A673 (cell line): ENCODE data around the gene TRPM8. TPM values are rescaled to one million over a fixed set of nuclear protein-coding genes. Genes with fewer than 3 reads are reported as not detected.

ENCODE experiments used
- BruUV-seq: library from RNA; stranded (reverse); fragments of 400-500 nt; replicated peaks from 2 replicates; lab custom pipeline; 2021; lab: Mats Ljungman, UMichigan
- CTCF ChIA-PET: fragments of 300-600 bp; sonication (Branson Sonifier 250); formaldehyde crosslinking; loops from one replicate; lab custom pipeline; 2022; ENCODE audit warnings: antibody characterized with exemption; lab: Charles Lee
- POLR2A ChIA-PET: fragments of 300-600 bp; sonication (Branson Sonifier 250); formaldehyde crosslinking; loops from one replicate; lab custom pipeline; 2022; ENCODE audit warnings: antibody characterized with exemption; ENCODE audit not compliant: low non-redundant PET; lab: Charles Lee
- DNase-seq: peaks from one replicate; pipeline ENCODE4 v3.0.0-alpha.2; 2015; ENCODE audit warnings: low spot score
- H3K27ac ChIP-seq: fragments of 200-600 bp; sonication (generic); 2 replicates; pipeline ENCODE4 v1.5.1; 2016; ENCODE audit warnings: mixed run types, low read depth, mild to moderate bottlenecking, mixed read lengths, antibody characterized with exemption, low read length; ENCODE audit not compliant: poor library complexity, severe bottlenecking
- H3K27me3 ChIP-seq: fragments of 200-600 bp; sonication (generic); replicated peaks from 2 replicates; pipeline ENCODE4 v1.6.1; 2017; ENCODE audit warnings: mixed run types, low read depth, mild to moderate bottlenecking, mixed read lengths, antibody characterized with exemption, low read length; ENCODE audit not compliant: insufficient read depth, poor library complexity
- H3K36me3 ChIP-seq: fragments of 200-600 bp; sonication (generic); 2 replicates; pipeline ENCODE4 v1.6.1; 2016; ENCODE audit warnings: mixed run types, mild to moderate bottlenecking, mixed read lengths, antibody characterized with exemption, low read length; ENCODE audit not compliant: insufficient read depth, poor library complexity, severe bottlenecking
- H3K4me1 ChIP-seq: fragments of 200-600 bp; sonication (generic); 2 replicates; pipeline ENCODE4 v1.6.1; 2017; ENCODE audit warnings: mixed run types, mild to moderate bottlenecking, mixed read lengths, antibody characterized with exemption, low read length; ENCODE audit not compliant: insufficient read depth, poor library complexity, severe bottlenecking
- H3K4me3 ChIP-seq: fragments of 200-600 bp; sonication (generic); 2 replicates; pipeline ENCODE4 v1.5.1; 2016; ENCODE audit warnings: low read depth, mixed run types, mild to moderate bottlenecking, mixed read lengths, low read length; ENCODE audit not compliant: poor library complexity, severe bottlenecking
- H3K9me3 ChIP-seq: fragments of 200-600 bp; sonication (generic); 2 replicates; pipeline ENCODE4 v1.6.1; 2016; ENCODE audit warnings: mixed run types, low read depth, mild to moderate bottlenecking, mixed read lengths, antibody characterized with exemption, low read length; ENCODE audit not compliant: poor library complexity, severe bottlenecking
- CTCF ChIP-seq: fragments of 300-800, 200-600 bp; sonication (generic); conservative IDR thresholded peaks from 2 replicates; pipeline ENCODE4 v1.5.1; 2017; ENCODE audit warnings: low read depth, mild to moderate bottlenecking, antibody characterized with exemption, low read length, moderate library complexity, mixed read lengths
- EZH2 ChIP-seq: fragments of 200-600 bp; sonication (generic); IDR thresholded peaks from 2 replicates; pipeline ENCODE4 v1.6.1; 2017; ENCODE audit warnings: borderline replicate concordance, low read depth, mild to moderate bottlenecking, mixed read lengths, antibody characterized with exemption, low read length; ENCODE audit not compliant: poor library complexity, severe bottlenecking
- intact Hi-C: fragments of 100-400 bp; cut with micrococcal nuclease; formaldehyde crosslinking; loops from one replicate; pipeline ENCODE4 v1.10.0; 2022; ENCODE audit not compliant: unreplicated experiment
- total RNA-seq: library from RNA; stranded (reverse); gene quantifications from 2 replicates; pipeline ENCODE4 v1.2.3, GENCODE V29; 2021

Gene TRPM8
- total RNA-seq, 1 experiment from 2014 or later: 8.9 TPM

DNA sequence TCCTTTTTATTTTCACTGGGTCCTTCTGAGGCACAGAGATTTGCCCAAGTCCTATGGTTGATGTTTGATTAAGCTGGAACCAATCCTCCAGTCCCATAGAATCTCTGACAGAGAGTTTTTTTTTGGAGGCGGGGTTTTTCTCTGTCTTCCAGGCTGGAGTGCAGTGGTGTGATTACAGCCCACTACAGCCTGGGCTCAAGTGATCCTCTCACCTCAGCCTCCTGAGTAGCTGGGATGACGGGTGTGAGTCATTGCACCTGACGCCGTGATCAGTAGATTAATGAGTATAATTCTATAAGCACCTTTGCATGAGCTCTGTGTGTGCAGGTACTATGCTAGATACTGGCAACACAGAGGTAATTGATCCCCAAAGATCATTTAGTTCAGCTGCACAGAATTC, 15.3 kb upstream of the TRPM8 start:
- ChIA-PET POLR2A (no interaction called here), CTCF (no interaction called here)
- no peak overlapping the region for H3K27ac ChIP-seq
- H3K36me3 ChIP-seq: no peaks in the 10 kb centered on the region
- intact Hi-C loops: no loop called here
- no peak for DNase-seq
- peaks cover 22% of the 10 kb centered on the region for H3K27me3 ChIP-seq
- no peaks in the 10 kb centered on the region for H3K9me3 ChIP-seq
- no TSS peak for BruUV-seq
- no peaks in the 10 kb centered on the region for H3K4me1 ChIP-seq
- TF ChIP-seq EZH2 (no peak), CTCF (no peak)
- no peak overlapping the region for H3K4me3 ChIP-seq

DNA sequence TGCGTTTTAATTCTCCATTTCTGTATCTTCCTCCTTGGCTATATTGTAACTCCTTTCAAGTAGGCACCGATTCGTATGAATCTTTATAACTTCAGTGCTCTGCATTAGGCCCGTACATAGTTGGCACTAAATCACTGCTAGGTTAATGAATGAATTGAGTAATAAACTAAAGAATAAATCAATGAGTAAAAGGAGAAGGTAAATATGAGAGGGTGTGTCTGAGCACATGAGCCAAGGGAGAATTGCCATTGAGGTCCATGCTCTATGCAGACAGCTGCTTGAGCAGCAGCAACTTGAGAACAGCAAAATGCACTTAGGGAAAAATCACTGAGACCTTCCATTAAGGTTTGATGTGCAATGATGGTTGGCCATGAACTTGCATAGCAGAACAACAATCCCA, 11.2 kb upstream of the TRPM8 start:
- intact Hi-C loops: no loop called here
- no peaks in the 10 kb centered on the region for H3K9me3 ChIP-seq
- peaks cover 8% of the 10 kb centered on the region for H3K27me3 ChIP-seq
- H3K4me1 ChIP-seq: no peaks in the 10 kb centered on the region
- no peaks in the 10 kb centered on the region for H3K36me3 ChIP-seq
- H3K27ac ChIP-seq: no peak overlapping the region
- CTCF ChIA-PET: no interaction called here
- POLR2A ChIA-PET: no interaction called here
- BruUV-seq: no TSS peak
- no peak overlapping the region for H3K4me3 ChIP-seq
- no peak for DNase-seq
- no peak for TF ChIP-seq CTCF
- no peak for TF ChIP-seq EZH2

- Histone ChIP-seq H3K4me3 (no peak overlapping the region), H3K27me3 (peaks cover 8% of the 10 kb centered on the region), H3K36me3 (no peaks in the 10 kb centered on the region), H3K9me3 (no peaks in the 10 kb centered on the region), H3K27ac (no peak overlapping the region), H3K4me1 (no peaks in the 10 kb centered on the region)
- no peak for DNase-seq
- TF ChIP-seq EZH2 (no peak), CTCF (no peak)
- POLR2A ChIA-PET: no interaction called here
- no TSS peak for BruUV-seq
- intact Hi-C loops: no loop called here
- CTCF ChIA-PET: no interaction called here
These were observed 9.5 kb upstream of the TRPM8 start for GRCh38 chr2:233907627-233908026.
